Vagina (tissue), 2 donors: Measurements from ENCODE around the gene FAM222A. TPM values are rescaled to one million over a fixed set of nuclear protein-coding genes. Genes with fewer than 3 reads are reported as not detected.

Experiments used
- DNase-seq, 2 donors: peaks; one replicate each; pipeline ENCODE4 v3.0.0-alpha.2; 2017; ENCODE audit errors: extremely low spot score in 2 of 2
- H3K27ac ChIP-seq: fragments of 200-600 bp; sonication (generic); one replicate; pipeline ENCODE4 v1.5.1; 2019
- H3K27me3 ChIP-seq: fragments of 200-600 bp; sonication (generic); one replicate; pipeline ENCODE4 v1.5.1; 2019
- H3K36me3 ChIP-seq, 2 donors: fragments of 200-600 bp; sonication (generic); one replicate each; pipeline ENCODE4 v1.5.1; 2017 to 2019
- H3K4me1 ChIP-seq: fragments of 200-600 bp; sonication (generic); one replicate; pipeline ENCODE4 v1.5.1; 2019
- H3K4me3 ChIP-seq, 2 donors: fragments of 200-600 bp; sonication (generic); 1 replicate in 1 of 2; 2 replicates in 1 of 2; pipeline ENCODE4 v1.5.1; 2016 to 2019
- H3K9me3 ChIP-seq: fragments of 200-600 bp; sonication (generic); one replicate; pipeline ENCODE4 v1.5.1; 2019
- POLR2A ChIP-seq, 2 donors: fragments of 450-650 bp; IDR thresholded peaks; one replicate each; pipeline ENCODE4 v1.6.1; 2017; ENCODE audit warnings: antibody characterized with exemption in 2 of 2, mild to moderate bottlenecking in 2 of 2, moderate library complexity in 2 of 2
- POLR2AphosphoS5 ChIP-seq, 2 donors: sonication (generic); formaldehyde crosslinking; IDR thresholded peaks; one replicate each; pipeline ENCODE4 v1.9.0; 2017; ENCODE audit warnings: antibody characterized with exemption in 2 of 2, mild to moderate bottlenecking in 2 of 2, low read depth in 1 of 2; ENCODE audit not compliant: insufficient read depth in 1 of 2
- intact Hi-C: fragments of 100-400 bp; cut with DNase I; formaldehyde crosslinking; loops from one replicate; pipeline ENCODE4 v1.15.1; 2023
- total RNA-seq: library from RNA; depleted of rRNA; stranded (reverse); fragments of >200 nt; gene quantifications from one replicate; pipeline ENCODE4 v1.2.3, GENCODE V29; 2016
- TF ChIP-seq, protein P1 (sequence below), 3 experiments: fragments of 450-650 bp in 2 of 3; fragments of 200-600 bp in 1 of 3; sonication (generic) in 1 of 3; IDR thresholded peaks; one replicate each; pipeline ENCODE4 v1.5.1; 2017 to 2019; ENCODE audit warnings: antibody characterized with exemption in 3 of 3, mild to moderate bottlenecking in 2 of 3, moderate library complexity in 2 of 3

Gene FAM222A
- total RNA-seq, 1 donor from 2014 or later, result 1.5 TPM

DNA sequence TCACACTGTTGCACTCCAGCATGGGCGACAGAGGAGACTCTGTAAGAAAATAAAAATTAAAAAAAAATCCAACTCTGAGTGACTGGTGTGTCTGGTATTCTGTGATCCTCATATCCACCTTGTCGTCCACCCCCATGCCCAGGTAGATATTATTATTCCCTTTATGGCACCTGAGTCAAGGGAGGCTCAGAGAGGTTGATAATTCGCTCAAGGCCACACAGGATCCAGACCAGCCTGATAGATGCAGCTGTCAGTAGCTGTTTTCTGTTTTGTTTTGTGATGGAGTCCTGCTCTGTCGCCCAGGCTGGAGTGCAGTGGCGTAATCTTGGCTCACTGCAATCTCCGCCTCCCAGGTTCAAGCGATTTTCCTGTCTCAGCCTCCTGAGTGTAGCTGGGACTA is 14.8 kb upstream of the FAM222A start:
- no peak overlapping the region for H3K27ac ChIP-seq
- H3K4me1 ChIP-seq, result peaks cover 15% of the 10 kb centered on the region
- H3K27me3 ChIP-seq, result no peaks in the 10 kb centered on the region
- TF ChIP-seq, protein P1, sequence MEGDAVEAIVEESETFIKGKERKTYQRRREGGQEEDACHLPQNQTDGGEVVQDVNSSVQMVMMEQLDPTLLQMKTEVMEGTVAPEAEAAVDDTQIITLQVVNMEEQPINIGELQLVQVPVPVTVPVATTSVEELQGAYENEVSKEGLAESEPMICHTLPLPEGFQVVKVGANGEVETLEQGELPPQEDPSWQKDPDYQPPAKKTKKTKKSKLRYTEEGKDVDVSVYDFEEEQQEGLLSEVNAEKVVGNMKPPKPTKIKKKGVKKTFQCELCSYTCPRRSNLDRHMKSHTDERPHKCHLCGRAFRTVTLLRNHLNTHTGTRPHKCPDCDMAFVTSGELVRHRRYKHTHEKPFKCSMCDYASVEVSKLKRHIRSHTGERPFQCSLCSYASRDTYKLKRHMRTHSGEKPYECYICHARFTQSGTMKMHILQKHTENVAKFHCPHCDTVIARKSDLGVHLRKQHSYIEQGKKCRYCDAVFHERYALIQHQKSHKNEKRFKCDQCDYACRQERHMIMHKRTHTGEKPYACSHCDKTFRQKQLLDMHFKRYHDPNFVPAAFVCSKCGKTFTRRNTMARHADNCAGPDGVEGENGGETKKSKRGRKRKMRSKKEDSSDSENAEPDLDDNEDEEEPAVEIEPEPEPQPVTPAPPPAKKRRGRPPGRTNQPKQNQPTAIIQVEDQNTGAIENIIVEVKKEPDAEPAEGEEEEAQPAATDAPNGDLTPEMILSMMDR (IDR thresholded peaks at IDR 0.05), result no peak
- no peak for TF ChIP-seq POLR2A (IDR thresholded peaks at IDR 0.05)
- no peak for TF ChIP-seq POLR2AphosphoS5 (IDR thresholded peaks at IDR 0.05; ENCODE audit: insufficient read depth in 1 of 2, low read depth in 1 of 2)
- no peak overlapping the region for H3K4me3 ChIP-seq
- intact Hi-C loops, result no loop called here
- H3K9me3 ChIP-seq, result no peaks in the 10 kb centered on the region
- no peak for DNase-seq
- H3K36me3 ChIP-seq, result no peaks in the 10 kb centered on the region

DNA sequence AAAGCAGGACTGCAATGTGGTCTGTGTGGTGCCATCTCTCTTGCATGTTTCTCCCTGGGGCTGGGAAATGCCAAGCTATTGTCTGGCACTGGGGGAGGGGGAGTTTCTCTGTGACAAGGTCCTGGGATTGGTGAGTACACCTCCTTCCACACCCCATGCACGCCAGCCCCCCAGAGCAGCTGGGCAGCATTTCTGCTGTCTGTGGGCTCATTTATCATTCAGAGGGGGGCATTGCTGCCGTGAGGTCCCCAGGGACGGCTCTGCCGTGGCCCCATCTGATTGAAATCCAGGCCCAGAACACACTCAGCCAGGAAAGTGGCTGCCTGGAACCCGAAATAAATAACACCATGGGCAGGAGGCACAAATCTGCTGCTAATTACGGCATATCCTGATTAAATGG is 12.6 kb upstream of the FAM222A start:
- no peak overlapping the region for H3K4me3 ChIP-seq
- TF ChIP-seq, protein P1 (IDR thresholded peaks at IDR 0.05), result no peak
- TF ChIP-seq POLR2AphosphoS5 (IDR thresholded peaks at IDR 0.05; ENCODE audit: insufficient read depth in 1 of 2, low read depth in 1 of 2), result no peak
- TF ChIP-seq POLR2A (IDR thresholded peaks at IDR 0.05), result no peak
- H3K4me1 ChIP-seq, result peaks cover 8% of the 10 kb centered on the region
- no peaks in the 10 kb centered on the region for H3K27me3 ChIP-seq
- DNase-seq, result no peak
- no peaks in the 10 kb centered on the region for H3K36me3 ChIP-seq
- intact Hi-C loops, result no loop called here
- H3K27ac ChIP-seq, result no peak overlapping the region
- no peaks in the 10 kb centered on the region for H3K9me3 ChIP-seq

DNA sequence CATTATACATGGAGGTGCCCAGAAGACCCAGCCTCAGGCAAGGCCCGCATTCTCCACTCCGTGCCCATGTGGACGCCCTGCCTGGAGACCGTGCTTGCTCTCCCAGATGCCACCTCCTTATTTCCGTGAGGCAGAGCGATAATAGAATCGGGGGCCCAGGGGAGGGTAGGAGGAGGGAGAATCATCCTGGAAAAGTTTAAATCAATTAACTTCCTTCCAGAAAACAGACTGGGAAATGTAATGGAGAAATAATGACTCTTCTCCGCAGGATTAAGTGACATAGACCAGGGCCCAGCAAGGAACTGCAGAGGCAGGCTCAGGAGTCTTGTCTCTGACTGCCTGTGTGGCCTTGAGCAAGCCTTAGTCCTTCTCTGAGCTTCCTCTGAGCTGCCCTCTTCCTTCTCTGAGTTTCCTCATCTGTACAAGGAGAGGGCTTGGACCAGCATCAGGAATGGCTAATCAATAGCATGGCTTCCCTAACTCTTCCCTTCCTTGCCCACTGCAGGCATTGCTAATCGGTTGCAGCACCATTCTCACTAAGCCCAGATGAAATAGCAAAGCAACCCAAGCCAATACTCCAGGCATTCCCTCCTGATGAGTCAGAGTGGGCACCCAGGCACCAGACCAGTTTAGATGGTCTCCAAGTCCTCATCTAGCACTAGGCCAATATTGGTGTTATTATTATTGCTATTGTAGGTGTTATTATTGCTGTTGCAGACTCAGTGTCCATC is 11.3 kb upstream of the FAM222A start:
- H3K27me3 ChIP-seq, result no peaks in the 10 kb centered on the region
- intact Hi-C loops, result no loop called here
- no peak for TF ChIP-seq POLR2AphosphoS5 (IDR thresholded peaks at IDR 0.05; ENCODE audit: insufficient read depth in 1 of 2, low read depth in 1 of 2)
- no peak for TF ChIP-seq POLR2A (IDR thresholded peaks at IDR 0.05)
- TF ChIP-seq, protein P1 (IDR thresholded peaks at IDR 0.05), result no peak
- H3K36me3 ChIP-seq, result no peaks in the 10 kb centered on the region
- H3K9me3 ChIP-seq, result no peaks in the 10 kb centered on the region
- no peak overlapping the region for H3K27ac ChIP-seq
- no peak for DNase-seq
- no peaks in the 10 kb centered on the region for H3K4me1 ChIP-seq
- no peak overlapping the region for H3K4me3 ChIP-seq

DNA sequence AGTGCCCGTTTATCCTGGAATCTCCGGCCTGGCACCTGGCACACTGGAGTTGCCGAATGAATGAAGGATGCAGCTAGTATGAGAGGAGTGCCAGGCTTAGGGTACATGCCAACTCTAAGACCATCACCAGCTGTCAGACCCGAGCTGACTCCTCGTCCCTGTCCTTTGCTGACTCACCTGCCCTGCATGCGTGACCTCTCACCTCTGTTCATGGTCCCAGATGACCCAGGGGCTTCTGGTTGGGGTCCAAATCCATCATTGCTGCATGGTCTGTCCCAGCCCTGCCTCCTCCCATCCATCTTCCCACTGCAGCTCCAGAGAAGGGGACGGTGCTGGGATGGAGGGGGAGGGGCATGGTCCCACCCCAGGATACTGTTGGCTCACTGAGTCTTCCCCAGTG is 9.9 kb upstream of the FAM222A start:
- Histone ChIP-seq H3K9me3 (no peaks in the 10 kb centered on the region), H3K4me3 (no peak overlapping the region), H3K36me3 (no peaks in the 10 kb centered on the region), H3K27me3 (no peaks in the 10 kb centered on the region), H3K27ac (no peak overlapping the region), H3K4me1 (no peaks in the 10 kb centered on the region)
- no peak for DNase-seq
- TF ChIP-seq, protein P1 (IDR thresholded peaks at IDR 0.05), result no peak
- TF ChIP-seq POLR2AphosphoS5 (IDR thresholded peaks at IDR 0.05; ENCODE audit: insufficient read depth in 1 of 2, low read depth in 1 of 2) (no peak), POLR2A (IDR thresholded peaks at IDR 0.05) (no peak)
- intact Hi-C loops, result no loop called here

DNA sequence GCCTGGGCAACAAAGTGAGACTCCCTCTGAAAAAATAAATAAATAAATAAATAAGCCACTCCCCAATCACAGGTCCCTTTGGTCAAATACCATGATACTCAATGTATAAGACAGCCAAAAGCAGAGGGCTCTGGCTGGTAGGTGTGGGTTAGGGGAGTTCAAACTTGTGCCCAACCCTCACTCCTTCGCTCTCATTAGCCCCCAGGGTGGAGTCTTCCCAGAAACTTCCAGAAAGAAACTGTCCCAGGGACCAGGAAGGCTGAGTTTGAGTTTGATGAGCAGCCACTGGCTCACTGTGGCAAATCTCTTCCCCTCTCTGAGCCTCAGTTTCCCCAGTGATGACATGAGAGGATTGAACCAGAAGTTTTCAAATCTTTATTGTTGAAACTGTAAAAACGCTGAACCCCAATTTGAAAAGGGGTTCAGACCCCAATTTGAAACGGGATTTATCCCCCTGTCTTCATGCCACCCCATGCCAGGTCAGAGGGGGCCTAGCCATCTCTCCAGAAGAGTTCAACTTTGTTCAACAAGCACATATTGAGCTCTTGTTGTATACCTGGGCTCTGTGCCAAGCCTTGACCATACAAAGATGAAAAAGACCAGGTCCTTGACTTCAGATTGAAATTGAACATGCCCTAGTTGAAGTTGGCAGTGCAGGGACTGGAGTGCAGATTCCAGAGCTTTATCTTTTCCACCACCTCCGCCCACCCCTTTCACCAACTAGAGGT is 9.1 kb upstream of the FAM222A start:
- Histone ChIP-seq H3K9me3 (no peaks in the 10 kb centered on the region), H3K4me1 (no peaks in the 10 kb centered on the region), H3K27me3 (no peaks in the 10 kb centered on the region), H3K27ac (no peak overlapping the region), H3K4me3 (no peak overlapping the region), H3K36me3 (no peaks in the 10 kb centered on the region)
- intact Hi-C loops, result no loop called here
- no peak for DNase-seq
- TF ChIP-seq, protein P1 (IDR thresholded peaks at IDR 0.05), result no peak
- TF ChIP-seq POLR2A (IDR thresholded peaks at IDR 0.05), result no peak
- TF ChIP-seq POLR2AphosphoS5 (IDR thresholded peaks at IDR 0.05; ENCODE audit: insufficient read depth in 1 of 2, low read depth in 1 of 2), result no peak
